K562 (cell line): ENCODE results near the gene ASIC3. TPM values are rescaled to one million over a fixed set of nuclear protein-coding genes. Genes with fewer than 3 reads are reported as not detected.

ENCODE experiments used
- ATAC-seq: fragments of 200-7000 bp; cut with Tn5 transposase; 3 replicates; pipeline ENCODE4 v1.9.1; 2020; ENCODE audit warnings: moderate library complexity
- BruUV-seq: library from RNA; stranded (reverse); fragments of 400-500 nt; replicated peaks from 2 replicates; lab custom pipeline; 2021; lab: Mats Ljungman, UMichigan
- CTCF ChIA-PET: fragments of 300-600 bp; formaldehyde crosslinking; extraction: SDS; loops from one replicate; lab custom pipeline; 2021; ENCODE audit warnings: low intra/inter-chr PET ratio; lab: Yijun Ruan, JAX
- POLR2A ChIA-PET: fragments of 300-600, 350-650 bp; sonication (Branson Sonifier 250); formaldehyde crosslinking; extraction: SDS; loops from one replicate; lab custom pipeline; 2021; ENCODE audit warnings: antibody characterized with exemption, inconsistent platforms; lab: Yijun Ruan, JAX
- DNase-seq, 4 experiments: peaks; one replicate each; pipeline versions ENCODE4 v3.0.0 to v3.0.0-alpha.2; 2011 to 2018; ENCODE audit warnings: low spot score in 3 of 4, mixed read lengths in 3 of 4; ENCODE audit errors: extremely low read depth in 1 of 4
- FAIRE-seq: peaks from 2 replicates; lab custom pipeline; 2011; peaks lifted over from hg19 to GRCh38; lab: Jason Lieb, UNC
- H2AFZ ChIP-seq: 2 replicates; pipeline ENCODE4 v1.6.0; 2011; ENCODE audit warnings: low read depth, low read length, control low read depth, inconsistent platforms
- H3K27ac ChIP-seq: fragments of 200-600 bp; 3 replicates; pipeline ENCODE4 v1.8.0; 2011; ENCODE audit warnings: low read depth, mild to moderate bottlenecking, control low read depth, inconsistent platforms, low read length, moderate library complexity, mixed read lengths; ENCODE audit errors: extremely low read depth
- H3K27me3 ChIP-seq, 2 experiments: fragments of 300-600 bp in 1 of 2; 2 replicates in 1 of 2; 3 replicates in 1 of 2; pipeline versions ENCODE4 v1.6.0 to v1.8.0; 2011; ENCODE audit warnings: inconsistent platforms in 2 of 2, low read length in 2 of 2, mild to moderate bottlenecking in 1 of 2, mixed read lengths in 1 of 2, moderate library complexity in 1 of 2; ENCODE audit not compliant: control insufficient read depth in 2 of 2, insufficient read depth in 2 of 2
- H3K36me3 ChIP-seq: fragments of 300-600 bp; 3 replicates; pipeline ENCODE4 v1.8.0; 2011; ENCODE audit warnings: mild to moderate bottlenecking, low read length, inconsistent platforms; ENCODE audit not compliant: control insufficient read depth, insufficient read depth
- H3K4me1 ChIP-seq, 2 experiments: fragments of 200-600 bp in 1 of 2; replicated peaks in 1 of 2; 2 replicates in 1 of 2; 3 replicates in 1 of 2; pipeline versions ENCODE4 v1.5.1 to v1.8.0; 2011; ENCODE audit warnings: inconsistent platforms in 2 of 2, low read length in 2 of 2, mild to moderate bottlenecking in 1 of 2, mixed read lengths in 1 of 2, moderate library complexity in 1 of 2; ENCODE audit not compliant: control insufficient read depth in 2 of 2, insufficient read depth in 2 of 2
- H3K4me2 ChIP-seq: 2 replicates; pipeline ENCODE4 v1.6.1; 2011; ENCODE audit warnings: low read length, control low read depth, inconsistent platforms, mixed read lengths; ENCODE audit not compliant: insufficient read depth
- H3K4me3 ChIP-seq: fragments of 200-600 bp; sonication (generic), shearing (Covaris generic); 2 replicates; pipeline ENCODE4 v1.5.1; 2016; ENCODE audit warnings: control low read depth, inconsistent platforms
- H3K79me2 ChIP-seq: fragments of 200-600 bp; 3 replicates; pipeline ENCODE4 v1.8.0; 2011; ENCODE audit warnings: low read length, inconsistent platforms; ENCODE audit not compliant: control insufficient read depth, insufficient read depth
- H3K9ac ChIP-seq, 2 experiments: 2 replicates each; pipeline versions ENCODE4 v1.6.0 to v1.6.1; 2011; ENCODE audit warnings: low read depth in 2 of 2, low read length in 2 of 2, control low read depth in 1 of 2, inconsistent platforms in 1 of 2, mild to moderate bottlenecking in 1 of 2, mixed read lengths in 1 of 2; ENCODE audit not compliant: insufficient read depth in 1 of 2
- H3K9me1 ChIP-seq: one replicate; pipeline ENCODE4 v1.6.0; 2011; ENCODE audit warnings: inconsistent platforms, mild to moderate bottlenecking, low read length, moderate library complexity; ENCODE audit not compliant: control insufficient read depth, insufficient read depth
- H3K9me3 ChIP-seq: replicated peaks from 2 replicates; pipeline ENCODE4 v1.5.1; 2011; ENCODE audit warnings: low read depth, low read length, inconsistent platforms; ENCODE audit not compliant: control insufficient read depth, insufficient read depth
- H4K20me1 ChIP-seq: replicated peaks from 2 replicates; pipeline ENCODE4 v1.6.1; 2011; ENCODE audit warnings: low read length, inconsistent platforms, mixed read lengths; ENCODE audit not compliant: control insufficient read depth, insufficient read depth
- MAZ ChIP-seq, 2 experiments: fragments of 450-650 bp in 1 of 2; sonication (generic) in 1 of 2; formaldehyde crosslinking; IDR thresholded peaks in 1 of 2; conservative IDR thresholded peaks in 1 of 2; 2 replicates each; pipeline versions ENCODE4 v1.4.0 to v1.5.0; 2020; ENCODE audit warnings: mild to moderate bottlenecking in 1 of 2, missing genetic modification reagents in 1 of 2
- MBD1 ChIP-seq: fragments of 250-450 bp; sonication (Bioruptor Pico); IDR thresholded peaks from 2 replicates; pipeline ENCODE4 v1.8.0; 2022; ENCODE audit warnings: inconsistent platforms
- PHF8 ChIP-seq: fragments of 200-600 bp; sonication (generic); IDR thresholded peaks from 2 replicates; pipeline ENCODE4 v1.6.1; 2012; ENCODE audit warnings: mixed run types, mild to moderate bottlenecking, inconsistent platforms, low read length, moderate library complexity, borderline replicate concordance
- POLR2G ChIP-seq: fragments of 200-400 bp; formaldehyde crosslinking; IDR thresholded peaks from 2 replicates; pipeline ENCODE4 v1.6.1; 2017; ENCODE audit warnings: low read depth, mild to moderate bottlenecking, antibody characterized with exemption, low read length, moderate library complexity
- RBFOX2 ChIP-seq: fragments of 200-400 bp; formaldehyde crosslinking; IDR thresholded peaks from 2 replicates; pipeline ENCODE4 v1.6.1; 2017; ENCODE audit warnings: low read depth, mild to moderate bottlenecking, low read length, moderate library complexity
- STAT6 ChIP-seq: sonication (generic); formaldehyde crosslinking; IDR thresholded peaks from 2 replicates; pipeline ENCODE4 v1.8.1; 2023; ENCODE audit warnings: mild to moderate bottlenecking, missing genetic modification reagents
- ZNF639 ChIP-seq, 2 experiments: fragments of 200-800 bp in 1 of 2; sonication (Bioruptor generic) in 1 of 2; sonication (generic) in 1 of 2; formaldehyde crosslinking in 1 of 2; IDR thresholded peaks in 1 of 2; conservative IDR thresholded peaks in 1 of 2; 2 replicates each; pipeline versions ENCODE4 v1.5.0 to v1.6.1; 2016 to 2020; ENCODE audit warnings: missing compliant biosample characterization in 1 of 2, missing genetic modification characterization in 1 of 2, missing genetic modification reagents in 1 of 2
- WGBS: fragments of 100-300 bp; shearing (Covaris generic); methylation state at CpG from one replicate; pipeline ENCODE4 v1.1.6; 2016; ENCODE audit warnings: low coverage, mixed read lengths; ENCODE audit not compliant: insufficient coverage; ENCODE audit errors: missing lambda C conversion rate; 5-methylcytosine and 5-hydroxymethylcytosine counted together
- in situ Hi-C: fragments of 300-500 bp; cut with MboI; formaldehyde crosslinking; loops from 4 replicates; pipeline ENCODE4 v1.15.0; 2018; ENCODE audit warnings: inconsistent platforms, mixed read lengths
- intact Hi-C: fragments of 100-400 bp; cut with micrococcal nuclease; formaldehyde crosslinking; loops from 2 replicates; pipeline ENCODE4 v1.14.2; 2022
- polyA plus RNA-seq, 8 experiments: library from polyadenylated mRNA; depleted of rRNA in 4 of 8; stranded (reverse) in 5 of 8; unstranded in 3 of 8; fragments of >200 nt; fragmentation: Nextera tagmentation in 2 of 8; fragmentation: Illumina TruSeq in 1 of 8; extraction: Ambion mirVana in 2 of 8; extraction: Trizol in 1 of 8; gene quantifications; 2 replicates each; pipeline versions ENCODE4 v1.2.1 to v1.2.3, GENCODE V29; 2011 to 2014; ENCODE audit warnings: inconsistent platforms in 1 of 8, missing spikeins in 1 of 8
- total RNA-seq, 7 experiments: library from RNA; depleted of rRNA in 6 of 7; stranded (reverse); fragments of >200 nt in 6 of 7; fragmentation: Illumina TruSeq in 2 of 7; extraction: Trizol in 2 of 7; gene quantifications; 2 replicates each; pipeline versions ENCODE4 v1.2.1 to v1.2.3, GENCODE V29; 2011 to 2021; ENCODE audit warnings: low replicate concordance in 1 of 7

The ASIC3 gene
- total and polyA plus RNA-seq, 9 of the 15 experiments (the other 6 are each of a cell fraction or from before 2014, with no cell fraction given) = 0.11 to 5.0 (median 0.87) TPM

- DNase-seq (peak in 1 of 4 experiments; percentile 24), ATAC-seq (peak; percentile 4), FAIRE-seq (no peak)
- Histone ChIP-seq H3K4me1 (peaks cover 21 to 70% of the 10 kb centered on the region in 2 experiments; a peak in 4 of 5 replicates), H3K36me3 (peaks cover 22% of the 10 kb centered on the region; the same call in 2 of the 3 replicates), H4K20me1 (no peaks in the 10 kb centered on the region), H2AFZ (peak overlapping the region; percentile 96), H3K79me2 (no peaks in the 10 kb centered on the region), H3K9ac (peak overlapping the region; percentile 73 to 93; a peak in 3 of 4 replicates), H3K4me3 (peak overlapping the region; percentile 40), H3K4me2 (peak overlapping the region; percentile 95), H3K9me1 (no peaks in the 10 kb centered on the region), H3K27me3 (no peaks in the 10 kb centered on the region; a peak in 1 of 5 replicates), H3K27ac (peak overlapping the region; percentile 70), H3K9me3 (no peaks in the 10 kb centered on the region)
- WGBS = 71% methylated on average over 81 of the region's 82 CpGs
- BruUV-seq = no TSS peak
- in situ Hi-C loops (no loop called here), intact Hi-C loops (loop anchor here (1.0 to 10.0 kb wide), 2 partner anchors 9 to 156 kb away; no protein-coding TSS in a partner anchor)
- ChIA-PET POLR2A (interaction anchor here (0.6 to 14.3 kb wide), 9 partner anchors 7 to 89 kb away, joined by 3 to 146 read pairs (median 4); partner anchors contain the start of genes ABCB8 and FASTK), CTCF (interaction anchor here (0.7 to 1.6 kb wide), 3 partner anchors 10 to 121 kb away, joined by 3 to 5 read pairs (median 3); no protein-coding TSS in a partner anchor)
- TF ChIP-seq MAZ (CRISPR knock-in tag; conservative IDR thresholded peaks at IDR 0.05 in 1 of 2, IDR thresholded peaks at IDR 0.05 in 1 of 2) = 0 out of 4 replicates have a peak, but pooled peaks of 1 of the 2 experiments have one; percentile 7
- TF ChIP-seq RBFOX2 = peak; percentile 3; the same call in 1 of the 2 replicates
- peak; percentile 9; the same call in 1 of the 2 replicates for TF ChIP-seq POLR2G
- TF ChIP-seq MBD1 = no peak
- 0 out of 4 replicates have a peak, but pooled peaks of 1 of the 2 experiments have one; percentile 7 for TF ChIP-seq ZNF639 (CRISPR knock-in tag; conservative IDR thresholded peaks at IDR 0.05 in 1 of 2, IDR thresholded peaks at IDR 0.05 in 1 of 2)
- 0 out of 2 replicates have a peak, but pooled peaks have one; percentile 74 for TF ChIP-seq STAT6 (CRISPR knock-in tag)
- TF ChIP-seq PHF8 = peak; percentile 49; the same call in 1 of the 2 replicates
Observed at GRCh38 chr7:151018421-151019129, 29.8 kb upstream of the ASIC3 start.
